Central memory CD8-positive, alpha-beta T cell (primary cell): Measurements from ENCODE around the gene DTX1.

Source experiments
- ATAC-seq: fragments of 150-1000 bp; cut with Tn5 transposase; replicated peaks from 2 replicates; pipeline ENCODE4 v1.10.0; 2022; ENCODE audit warnings: mild to moderate bottlenecking, moderate FRiP score, moderate number of reproducible peaks; ENCODE audit not compliant: poor library complexity, severe bottlenecking; ENCODE audit errors: extremely low read depth
- DNase-seq, 2 donors: peaks; one replicate each; pipeline ENCODE4 v3.0.0; 2021; ENCODE audit warnings: low spot score in 2 of 2
- H3K27ac Mint-ChIP-seq: one replicate; pipeline ENCODE4 v1.8.0; 2022; ENCODE audit warnings: low read depth, mild to moderate bottlenecking, moderate library complexity, mixed read lengths
- H3K27me3 Mint-ChIP-seq: one replicate; pipeline ENCODE4 v1.8.0; 2022; ENCODE audit warnings: mixed read lengths
- H3K36me3 Mint-ChIP-seq: one replicate; pipeline ENCODE4 v1.8.0; 2022; ENCODE audit warnings: mild to moderate bottlenecking, moderate library complexity, mixed read lengths; ENCODE audit not compliant: insufficient read depth
- H3K4me1 Mint-ChIP-seq: one replicate; pipeline ENCODE4 v1.8.0; 2022; ENCODE audit warnings: mixed read lengths
- H3K4me3 Mint-ChIP-seq: one replicate; pipeline ENCODE4 v1.8.0; 2022; ENCODE audit warnings: mild to moderate bottlenecking, moderate library complexity, mixed read lengths
- H3K9me3 Mint-ChIP-seq: one replicate; pipeline ENCODE4 v1.8.0; 2022; ENCODE audit warnings: mixed read lengths

DTX1 gene

GRCh38 chr12:113056631-113057488 is at the start of gene DTX1:
TSS of gene DTX1 (plus strand) at chr12:113056730. CDS start at chr12:113058193, 1,463 bp downstream.
- H3K36me3 Mint-ChIP-seq: no peaks in the 10 kb centered on the region
- ATAC-seq: peak; percentile 78
- no peaks in the 10 kb centered on the region for H3K9me3 Mint-ChIP-seq
- H3K4me3 Mint-ChIP-seq: peak within 1 kb of the TSS; percentile 75
- no peak within 1 kb of the TSS for H3K27ac Mint-ChIP-seq
- DNase-seq: no peak
- peaks cover 8% of the 10 kb centered on the region for H3K4me1 Mint-ChIP-seq
- no peaks in the 10 kb centered on the region for H3K27me3 Mint-ChIP-seq

GRCh38 chr12:113007166-113007565 is 49.4 kb upstream of the DTX1 start:
- Mint-ChIP-seq H3K4me1 (no peaks in the 10 kb centered on the region), H3K9me3 (peaks cover 8% of the 10 kb centered on the region), H3K27ac (no peak overlapping the region), H3K36me3 (peaks cover 66% of the 10 kb centered on the region), H3K27me3 (no peaks in the 10 kb centered on the region), H3K4me3 (no peak overlapping the region)
- DNase-seq: no peak
- no peak for ATAC-seq

- no peak for ATAC-seq
- Mint-ChIP-seq H3K27me3 (no peaks in the 10 kb centered on the region), H3K27ac (peak overlapping the region; percentile 8), H3K36me3 (peaks cover 42% of the 10 kb centered on the region), H3K4me1 (no peaks in the 10 kb centered on the region), H3K9me3 (peaks cover 8% of the 10 kb centered on the region), H3K4me3 (no peak overlapping the region)
- DNase-seq: no peak
These were observed 45.8 kb upstream of the DTX1 start for GRCh38 chr12:113010701-113011100.

- ATAC-seq (no peak), DNase-seq (no peak)
- Mint-ChIP-seq H3K36me3 (peaks cover 15% of the 10 kb centered on the region), H3K4me3 (no peak overlapping the region), H3K27me3 (no peaks in the 10 kb centered on the region), H3K4me1 (no peaks in the 10 kb centered on the region), H3K27ac (no peak overlapping the region), H3K9me3 (peaks cover 8% of the 10 kb centered on the region)
These were observed 42.0 kb upstream of the DTX1 start for GRCh38 chr12:113014565-113014964.

GRCh38 chr12:113016796-113017195 is 39.7 kb upstream of the DTX1 start:
- H3K4me1 Mint-ChIP-seq: no peaks in the 10 kb centered on the region
- no peak for ATAC-seq

GRCh38 chr12:113019025-113019424 is 37.5 kb upstream of the DTX1 start:
- no peaks in the 10 kb centered on the region for H3K36me3 Mint-ChIP-seq
- ATAC-seq (no peak), DNase-seq (no peak)
- H3K9me3 Mint-ChIP-seq: no peaks in the 10 kb centered on the region
- no peak overlapping the region for H3K4me3 Mint-ChIP-seq
- no peak overlapping the region for H3K27ac Mint-ChIP-seq
- H3K27me3 Mint-ChIP-seq: no peaks in the 10 kb centered on the region
- peaks cover 6% of the 10 kb centered on the region for H3K4me1 Mint-ChIP-seq

More at GRCh38 chr12:113016796-113017195, 39.7 kb upstream of the DTX1 start:
- Mint-ChIP-seq H3K36me3 (no peaks in the 10 kb centered on the region), H3K27me3 (no peaks in the 10 kb centered on the region), H3K27ac (no peak overlapping the region), H3K4me3 (no peak overlapping the region), H3K9me3 (no peaks in the 10 kb centered on the region)
- DNase-seq: no peak

GRCh38 chr12:113021500-113021899 is 35.0 kb upstream of the DTX1 start:
- H3K27me3 Mint-ChIP-seq: no peaks in the 10 kb centered on the region
- peaks cover 6% of the 10 kb centered on the region for H3K4me1 Mint-ChIP-seq
- H3K4me3 Mint-ChIP-seq: no peak overlapping the region
- DNase-seq (no peak), ATAC-seq (no peak)
- no peaks in the 10 kb centered on the region for H3K36me3 Mint-ChIP-seq
- H3K9me3 Mint-ChIP-seq: no peaks in the 10 kb centered on the region
- no peak overlapping the region for H3K27ac Mint-ChIP-seq

- Mint-ChIP-seq H3K27me3 (no peaks in the 10 kb centered on the region), H3K4me1 (peaks cover 6% of the 10 kb centered on the region), H3K9me3 (no peaks in the 10 kb centered on the region), H3K36me3 (no peaks in the 10 kb centered on the region), H3K27ac (no peak overlapping the region), H3K4me3 (no peak overlapping the region)
- ATAC-seq (no peak), DNase-seq (no peak)
These were observed 33.8 kb upstream of the DTX1 start for GRCh38 chr12:113022563-113023297.

- ATAC-seq (no peak), DNase-seq (no peak)
- no peaks in the 10 kb centered on the region for H3K27me3 Mint-ChIP-seq
- no peaks in the 10 kb centered on the region for H3K36me3 Mint-ChIP-seq
- H3K4me1 Mint-ChIP-seq: peaks cover 10% of the 10 kb centered on the region
- H3K4me3 Mint-ChIP-seq: no peak overlapping the region
- no peaks in the 10 kb centered on the region for H3K9me3 Mint-ChIP-seq
- no peak overlapping the region for H3K27ac Mint-ChIP-seq
These were observed 28.8 kb upstream of the DTX1 start for GRCh38 chr12:113027726-113028125.

GRCh38 chr12:113030875-113031525 is 25.5 kb upstream of the DTX1 start:
- no peaks in the 10 kb centered on the region for H3K36me3 Mint-ChIP-seq
- peaks cover 9% of the 10 kb centered on the region for H3K27me3 Mint-ChIP-seq
- ATAC-seq (peak; percentile 46), DNase-seq (no peak)
- no peak overlapping the region for H3K4me3 Mint-ChIP-seq
- no peaks in the 10 kb centered on the region for H3K9me3 Mint-ChIP-seq
- H3K27ac Mint-ChIP-seq: no peak overlapping the region
- H3K4me1 Mint-ChIP-seq: peaks cover 6% of the 10 kb centered on the region

- DNase-seq (no peak), ATAC-seq (no peak)
- Mint-ChIP-seq H3K9me3 (no peaks in the 10 kb centered on the region), H3K4me3 (no peak overlapping the region), H3K27ac (no peak overlapping the region), H3K36me3 (peaks cover 7% of the 10 kb centered on the region), H3K4me1 (no peaks in the 10 kb centered on the region), H3K27me3 (peaks cover 27% of the 10 kb centered on the region)
These were observed 16.6 kb upstream of the DTX1 start for GRCh38 chr12:113039911-113040445.

- no peak for ATAC-seq
- DNase-seq: no peak
- no peaks in the 10 kb centered on the region for H3K9me3 Mint-ChIP-seq
- peaks cover 27% of the 10 kb centered on the region for H3K27me3 Mint-ChIP-seq
- H3K4me3 Mint-ChIP-seq: no peak overlapping the region
- H3K4me1 Mint-ChIP-seq: no peaks in the 10 kb centered on the region
- no peak overlapping the region for H3K27ac Mint-ChIP-seq
- H3K36me3 Mint-ChIP-seq: peaks cover 7% of the 10 kb centered on the region
These were observed 15.8 kb upstream of the DTX1 start for GRCh38 chr12:113040722-113041171.
